Measurements from ENCODE around the gene IRF2BP2. TPM values are rescaled to one million over a fixed set of nuclear protein-coding genes. Genes with fewer than 3 reads are reported as not detected.
A peak's percentile ranks its signal among the peaks of the same experiment; 100 is the strongest.
"Not testable (repeated sequence)": the region's sequence is repeated elsewhere in the genome, so short reads cannot be mapped to it uniquely, and the experiment has no call there.

The IRF2BP2 gene
- 62.5 TPM for polyA plus RNA-seq (2013, experiment 1 of 2; ENCODE audit: insufficient read length)
- polyA plus RNA-seq (2013, experiment 2 of 2; ENCODE audit: insufficient read length): 56.5 TPM

GRCh38 chr1:234610061-234610665 is at the start of gene IRF2BP2:
IRF2BP2 (minus strand) TSS chr1:234610178; CDS start chr1:234609494, 684 bp downstream.
- DNase-seq: peak; percentile 93

- peak; percentile 66 for DNase-seq
These were observed 49.6 kb upstream of the IRF2BP2 start for GRCh38 chr1:234659538-234659937.

- DNase-seq: peak; percentile 64
These were observed 48.2 kb upstream of the IRF2BP2 start for GRCh38 chr1:234658138-234658537.

GRCh38 chr1:234656944-234657654 is 47.1 kb upstream of the IRF2BP2 start:
- peak; percentile 88 for DNase-seq

GRCh38 chr1:234656070-234656895 is 46.3 kb upstream of the IRF2BP2 start:
- peak; percentile 67 for DNase-seq

GRCh38 chr1:234655328-234656069 is 45.5 kb upstream of the IRF2BP2 start:
- no peak for DNase-seq

- no peak for DNase-seq
These were observed 44.2 kb upstream of the IRF2BP2 start for GRCh38 chr1:234654002-234654733.

DNA sequence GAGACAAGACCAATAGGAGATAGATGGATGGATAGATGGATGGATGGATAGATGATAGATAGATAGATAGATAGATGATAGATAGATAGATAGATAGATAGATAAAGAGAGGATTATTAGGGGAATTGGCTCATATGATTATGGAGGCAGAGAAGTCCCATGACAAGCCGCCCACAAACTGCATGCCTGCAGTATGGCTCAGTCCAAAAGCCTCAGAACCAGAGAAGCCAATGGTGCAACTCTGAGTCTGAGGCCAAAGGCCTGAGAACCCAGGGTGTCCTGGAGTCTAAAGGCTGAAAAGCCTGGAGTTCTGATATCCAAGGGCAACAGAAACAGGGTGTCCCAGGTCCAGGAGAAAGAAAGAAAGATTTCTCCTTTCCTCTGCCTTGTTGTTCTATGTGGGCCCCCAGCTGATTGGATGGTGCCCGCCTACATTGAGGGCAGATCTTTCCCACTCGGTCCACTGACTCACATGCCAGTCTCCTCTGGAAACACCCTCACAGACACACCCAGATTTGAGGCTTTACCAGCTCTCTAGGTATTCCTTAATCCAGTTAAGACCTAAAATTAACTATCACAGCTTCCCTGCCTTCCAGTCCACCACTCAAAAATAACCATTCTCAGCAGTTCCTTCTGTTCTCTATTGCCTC is 39.6 kb upstream of the IRF2BP2 start:
- no peak for DNase-seq

DNA sequence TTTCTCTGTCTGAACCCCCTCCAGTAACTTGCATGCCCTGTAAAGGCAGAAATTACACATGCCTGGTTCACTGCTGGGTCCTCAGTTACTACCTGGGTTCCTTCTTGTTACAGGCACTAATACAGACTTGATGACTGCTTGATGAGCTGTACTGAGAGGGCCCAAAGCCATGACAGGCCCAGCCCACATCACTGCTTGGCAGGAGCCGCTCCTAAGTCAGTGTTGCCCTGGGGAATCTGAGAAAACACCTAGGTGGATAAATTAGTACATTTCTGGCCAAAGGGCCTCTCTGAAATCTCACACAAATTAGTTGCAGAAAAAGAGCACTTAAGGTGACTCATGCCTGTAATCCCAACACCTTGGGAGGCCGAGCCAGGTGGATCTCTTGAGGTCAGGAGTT is 37.8 kb upstream of the IRF2BP2 start:
- DNase-seq: no peak

DNA sequence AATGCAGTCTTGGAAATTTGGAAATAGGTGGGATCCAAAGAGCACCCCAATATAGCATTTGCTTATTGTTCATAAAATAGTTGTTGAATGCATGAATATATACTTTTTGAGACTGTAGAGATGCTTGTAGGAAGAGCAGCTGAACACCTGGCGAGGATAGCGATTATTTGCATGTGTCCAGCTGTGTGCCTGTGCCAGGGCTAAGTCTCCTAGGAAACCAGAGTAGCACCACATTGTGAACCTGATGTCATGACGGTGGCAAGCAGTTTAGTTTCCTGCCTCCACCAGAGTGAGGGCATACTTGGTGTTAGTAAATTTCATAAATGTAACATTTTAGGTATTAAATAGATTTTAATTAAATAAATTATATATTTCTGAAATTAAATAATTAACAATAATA is 37.3 kb upstream of the IRF2BP2 start:
- no peak for DNase-seq

DNA sequence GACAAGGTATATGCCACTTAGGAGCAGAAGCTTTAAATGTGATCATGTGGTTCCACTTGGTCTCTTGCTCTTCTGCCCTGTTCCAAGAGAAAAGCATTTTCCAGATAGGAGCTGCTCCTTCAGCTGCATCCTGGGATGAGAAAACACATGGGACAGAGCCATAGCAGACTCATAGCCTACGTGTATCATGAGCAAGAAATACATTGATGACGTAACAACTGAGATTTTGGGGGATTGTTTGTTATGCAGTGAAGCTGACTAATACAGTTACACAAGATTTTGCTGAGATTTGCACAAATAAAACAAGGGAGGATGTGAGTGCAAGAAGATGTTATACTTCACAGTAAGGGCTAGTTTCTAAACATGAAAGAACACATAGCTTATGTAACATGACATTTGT is 36.0 kb upstream of the IRF2BP2 start:
- DNase-seq: no peak

DNA sequence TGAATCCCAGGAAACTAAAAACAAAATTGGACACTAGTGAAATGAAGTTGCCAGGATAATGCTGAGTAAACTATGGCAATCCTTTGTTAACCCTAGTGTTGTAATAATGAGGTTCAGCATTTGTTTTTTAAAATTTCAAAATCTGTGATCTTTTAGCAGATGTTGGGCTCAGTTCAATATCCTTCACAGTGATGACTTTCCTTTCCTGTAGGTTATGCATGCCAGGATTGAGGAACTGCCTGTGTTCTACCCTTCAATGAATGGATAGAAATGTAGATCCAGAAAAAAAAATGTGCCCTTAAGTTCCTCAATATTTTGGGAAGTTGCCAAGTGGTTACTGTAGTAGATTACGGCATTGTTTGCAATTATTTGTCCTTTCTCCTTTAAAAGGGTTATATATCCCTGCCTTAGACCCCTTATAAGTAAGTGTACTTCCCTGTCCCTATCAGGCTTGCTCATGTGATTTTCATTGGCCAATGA is 35.5 kb upstream of the IRF2BP2 start:
- no peak for DNase-seq

- DNase-seq: no peak
These were observed 35.0 kb upstream of the IRF2BP2 start for GRCh38 chr1:234644928-234645327.

- DNase-seq: no peak
These were observed 33.8 kb upstream of the IRF2BP2 start for GRCh38 chr1:234643850-234644134.

- DNase-seq: no peak
These were observed 33.3 kb upstream of the IRF2BP2 start for GRCh38 chr1:234643111-234643849.

GRCh38 chr1:234642428-234642827 is 32.5 kb upstream of the IRF2BP2 start:
- DNase-seq: no peak

DNA sequence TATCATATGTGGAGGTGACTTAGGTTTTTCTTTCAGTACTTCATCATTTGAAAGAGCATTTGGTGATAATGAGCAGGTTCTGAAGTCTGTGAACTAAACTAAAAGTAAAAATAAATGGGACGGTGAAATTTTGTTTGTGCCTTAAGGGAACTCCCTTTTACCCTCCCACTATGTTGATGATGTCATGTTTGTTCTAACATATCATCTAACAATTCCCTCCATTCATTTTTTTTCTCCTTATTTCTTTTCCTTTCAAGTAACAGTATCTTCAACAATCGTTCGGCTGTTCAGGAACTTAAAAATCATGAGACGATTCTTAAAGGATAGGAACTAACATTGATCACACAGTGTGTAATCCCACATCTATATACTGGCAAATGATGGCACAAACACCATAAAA is 30.0 kb upstream of the IRF2BP2 start:
- DNase-seq: no peak

DNA sequence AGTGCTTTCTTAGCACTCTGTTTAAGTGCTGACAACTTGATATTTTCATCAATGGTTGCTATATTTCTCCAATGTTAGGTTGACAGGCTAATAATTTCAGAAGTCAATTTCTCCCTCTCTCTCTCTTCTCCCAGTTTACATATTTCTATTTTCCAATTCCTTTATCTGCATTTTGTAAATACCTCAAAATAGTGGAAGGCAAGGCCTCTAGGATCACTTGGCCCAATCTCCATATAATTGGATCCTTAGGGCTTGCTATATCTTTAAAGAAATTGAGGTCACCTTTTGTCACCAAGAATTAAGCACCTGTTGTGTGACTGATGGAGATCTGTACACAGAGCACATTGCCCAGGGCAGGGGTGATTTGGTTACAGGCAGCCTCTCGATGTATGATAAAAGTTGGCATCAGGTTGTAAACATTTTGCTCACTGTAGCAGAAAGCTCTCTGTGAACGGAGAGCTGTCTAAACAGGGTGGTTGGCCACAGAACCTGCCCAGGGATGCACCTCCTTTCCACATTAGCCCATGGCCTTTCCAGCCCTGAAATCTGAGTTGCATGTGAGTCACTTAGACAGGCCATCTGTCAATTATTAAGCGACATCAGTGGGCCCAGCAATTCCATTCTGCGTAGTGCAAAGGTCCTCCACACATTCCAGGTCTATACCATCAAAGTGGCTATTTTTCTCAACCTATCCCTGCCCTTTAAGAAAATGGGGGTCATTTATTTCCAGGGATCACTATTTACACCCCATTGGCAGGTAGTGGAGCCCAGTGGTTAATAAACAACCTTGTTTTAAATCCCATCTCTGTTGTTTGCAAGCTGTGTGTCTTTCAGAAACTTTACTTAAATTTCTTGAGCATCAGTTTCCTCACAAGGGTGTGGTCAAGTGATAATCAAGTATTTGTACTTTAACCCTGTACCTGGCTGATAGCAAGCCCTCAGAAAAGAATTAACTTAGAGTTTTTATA is 29.1 kb upstream of the IRF2BP2 start:
- no peak for DNase-seq

DNA sequence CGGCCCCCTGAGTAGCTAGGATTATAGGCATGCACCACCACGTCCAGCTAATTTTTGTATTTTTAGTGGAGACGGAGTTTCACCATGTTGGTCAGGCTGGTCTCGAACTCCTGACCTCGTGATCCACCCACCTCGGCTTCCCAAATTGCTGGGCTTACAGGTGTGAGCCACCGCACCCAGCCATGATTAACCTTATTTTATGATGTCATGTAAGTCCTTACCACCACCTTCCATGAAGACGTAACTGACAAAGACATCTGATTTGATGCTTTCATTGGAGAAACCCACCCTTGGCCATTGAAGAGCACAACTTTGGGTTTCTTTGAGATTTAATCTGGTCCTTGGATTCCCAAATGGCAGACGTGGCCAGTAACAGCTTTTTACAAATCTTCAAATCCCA is 24.9 kb upstream of the IRF2BP2 start:
- DNase-seq: not testable (repeated sequence)

Data from fibroblast of skin of scalp (primary cell).